ENCODE results near the gene SLC25A21.

Gene SLC25A21

GRCh38 chr14:37023875-37024565 is 148.4 kb downstream of the SLC25A21 start:
- Histone ChIP-seq H3K4me1 (ENCODE audit: control insufficient read depth, insufficient read depth, low read length, poor library complexity, severe bottlenecking) (no peaks in the 10 kb centered on the region), H3K9me3 (ENCODE audit: control insufficient read depth, low read length) (no peaks in the 10 kb centered on the region), H3K36me3 (ENCODE audit: control insufficient read depth, insufficient read depth, low read length) (no peaks in the 10 kb centered on the region), H3K4me3 (ENCODE audit: extremely low read depth, insufficient read depth, low read length, poor library complexity, severe bottlenecking) (no peak overlapping the region), H3K27ac (ENCODE audit: low read depth, low read length, severe bottlenecking) (no peak overlapping the region)
- 80 to 100% methylated on average over 2 to 3 of the region's 5 CpGs for whole genome bisulfite sequencing, 2 experiments (ENCODE audit: insufficient coverage in 2 of 2)

- H3K36me3 ChIP-seq (ENCODE audit: control insufficient read depth, insufficient read depth, low read length): no peaks in the 10 kb centered on the region
- H3K27ac ChIP-seq (ENCODE audit: low read depth, low read length, severe bottlenecking): no peak overlapping the region
- no peaks in the 10 kb centered on the region for H3K4me1 ChIP-seq (ENCODE audit: control insufficient read depth, insufficient read depth, low read length, poor library complexity, severe bottlenecking)
- H3K4me3 ChIP-seq (ENCODE audit: extremely low read depth, insufficient read depth, low read length, poor library complexity, severe bottlenecking): no peak overlapping the region
- H3K9me3 ChIP-seq (ENCODE audit: control insufficient read depth, low read length): no peaks in the 10 kb centered on the region
- no CpG with 5 or more reads among the region's 1 CpG for WGBS, 2 experiments (ENCODE audit: insufficient coverage in 2 of 2)
These were observed 151.0 kb downstream of the SLC25A21 start for GRCh38 chr14:37021390-37021789.

- H3K36me3 ChIP-seq (ENCODE audit: control insufficient read depth, insufficient read depth, low read length): no peaks in the 10 kb centered on the region
- H3K9me3 ChIP-seq (ENCODE audit: control insufficient read depth, low read length): no peaks in the 10 kb centered on the region
- 64 to 93% methylated on average over 1 of the region's 1 CpG for WGBS, 2 experiments (ENCODE audit: insufficient coverage in 2 of 2)
- H3K27ac ChIP-seq (ENCODE audit: low read depth, low read length, severe bottlenecking): no peak overlapping the region
- no peak overlapping the region for H3K4me3 ChIP-seq (ENCODE audit: extremely low read depth, insufficient read depth, low read length, poor library complexity, severe bottlenecking)
- no peaks in the 10 kb centered on the region for H3K4me1 ChIP-seq (ENCODE audit: control insufficient read depth, insufficient read depth, low read length, poor library complexity, severe bottlenecking)
These were observed 152.9 kb downstream of the SLC25A21 start for GRCh38 chr14:37019488-37019887.

GRCh38 chr14:37018571-37019240 is 153.7 kb downstream of the SLC25A21 start:
- Histone ChIP-seq H3K4me3 (ENCODE audit: extremely low read depth, insufficient read depth, low read length, poor library complexity, severe bottlenecking) (no peak overlapping the region), H3K36me3 (ENCODE audit: control insufficient read depth, insufficient read depth, low read length) (no peaks in the 10 kb centered on the region), H3K4me1 (ENCODE audit: control insufficient read depth, insufficient read depth, low read length, poor library complexity, severe bottlenecking) (no peaks in the 10 kb centered on the region), H3K9me3 (ENCODE audit: control insufficient read depth, low read length) (no peaks in the 10 kb centered on the region), H3K27ac (ENCODE audit: low read depth, low read length, severe bottlenecking) (no peak overlapping the region)
- WGBS, 2 experiments (ENCODE audit: insufficient coverage in 2 of 2): 86 to 100% methylated on average over 1 to 2 of the region's 3 CpGs

GRCh38 chr14:37013078-37013477 is 159.3 kb downstream of the SLC25A21 start:
- 76 to 83% methylated on average over 1 to 2 of the region's 4 CpGs for WGBS, 2 experiments (ENCODE audit: insufficient coverage in 2 of 2)
- no peaks in the 10 kb centered on the region for H3K9me3 ChIP-seq (ENCODE audit: control insufficient read depth, low read length)

DNA sequence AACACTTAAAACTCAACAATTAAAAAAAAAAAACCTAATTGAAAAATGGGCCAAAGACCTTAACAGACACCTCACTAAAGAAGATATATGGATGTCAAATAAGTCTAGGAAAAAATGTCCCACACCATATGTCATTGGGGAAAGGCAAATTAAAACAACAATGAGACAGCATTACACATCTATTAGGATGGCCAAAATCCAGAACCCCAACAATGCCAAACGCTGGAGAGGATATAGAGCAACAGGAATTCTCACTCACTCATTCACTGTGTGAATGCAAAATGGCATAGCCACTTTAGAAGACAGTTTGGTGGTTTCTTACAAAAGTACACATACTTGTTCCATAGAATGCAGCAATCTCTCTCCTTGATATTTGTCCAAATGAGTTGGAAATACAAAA is 173.7 kb downstream of the SLC25A21 start:
- no CpG with 5 or more reads among the region's 1 CpG for WGBS, 2 experiments (ENCODE audit: insufficient coverage in 2 of 2)
- H3K4me3 ChIP-seq (ENCODE audit: extremely low read depth, insufficient read depth, low read length, poor library complexity, severe bottlenecking): no peak overlapping the region
- H3K4me1 ChIP-seq (ENCODE audit: control insufficient read depth, insufficient read depth, low read length, poor library complexity, severe bottlenecking): no peaks in the 10 kb centered on the region
- H3K9me3 ChIP-seq (ENCODE audit: control insufficient read depth, low read length): no peaks in the 10 kb centered on the region
- no peaks in the 10 kb centered on the region for H3K36me3 ChIP-seq (ENCODE audit: control insufficient read depth, insufficient read depth, low read length)
- H3K27ac ChIP-seq (ENCODE audit: low read depth, low read length, severe bottlenecking): no peak overlapping the region

More at GRCh38 chr14:37013078-37013477, 159.3 kb downstream of the SLC25A21 start:
- Histone ChIP-seq H3K4me1 (ENCODE audit: control insufficient read depth, insufficient read depth, low read length, poor library complexity, severe bottlenecking) (no peaks in the 10 kb centered on the region), H3K36me3 (ENCODE audit: control insufficient read depth, insufficient read depth, low read length) (no peaks in the 10 kb centered on the region), H3K27ac (ENCODE audit: low read depth, low read length, severe bottlenecking) (no peak overlapping the region), H3K4me3 (ENCODE audit: extremely low read depth, insufficient read depth, low read length, poor library complexity, severe bottlenecking) (no peak overlapping the region)

- Histone ChIP-seq H3K27ac (ENCODE audit: low read depth, low read length, severe bottlenecking) (no peak overlapping the region), H3K9me3 (ENCODE audit: control insufficient read depth, low read length) (no peaks in the 10 kb centered on the region), H3K36me3 (ENCODE audit: control insufficient read depth, insufficient read depth, low read length) (no peaks in the 10 kb centered on the region), H3K4me1 (ENCODE audit: control insufficient read depth, insufficient read depth, low read length, poor library complexity, severe bottlenecking) (no peaks in the 10 kb centered on the region), H3K4me3 (ENCODE audit: extremely low read depth, insufficient read depth, low read length, poor library complexity, severe bottlenecking) (no peak overlapping the region)
- 73 to 88% methylated on average over 2 of the region's 4 CpGs for WGBS, 2 experiments (ENCODE audit: insufficient coverage in 2 of 2)
These were observed 174.6 kb downstream of the SLC25A21 start for GRCh38 chr14:36997843-36998242.

GRCh38 chr14:36996857-36997590 is 175.4 kb downstream of the SLC25A21 start:
- Histone ChIP-seq H3K9me3 (ENCODE audit: control insufficient read depth, low read length) (no peaks in the 10 kb centered on the region), H3K4me1 (ENCODE audit: control insufficient read depth, insufficient read depth, low read length, poor library complexity, severe bottlenecking) (no peaks in the 10 kb centered on the region), H3K27ac (ENCODE audit: low read depth, low read length, severe bottlenecking) (no peak overlapping the region), H3K4me3 (ENCODE audit: extremely low read depth, insufficient read depth, low read length, poor library complexity, severe bottlenecking) (no peak overlapping the region), H3K36me3 (ENCODE audit: control insufficient read depth, insufficient read depth, low read length) (no peaks in the 10 kb centered on the region)
- 67 to 95% methylated on average over 1 to 5 of the region's 5 CpGs for WGBS, 2 experiments (ENCODE audit: insufficient coverage in 2 of 2)

DNA sequence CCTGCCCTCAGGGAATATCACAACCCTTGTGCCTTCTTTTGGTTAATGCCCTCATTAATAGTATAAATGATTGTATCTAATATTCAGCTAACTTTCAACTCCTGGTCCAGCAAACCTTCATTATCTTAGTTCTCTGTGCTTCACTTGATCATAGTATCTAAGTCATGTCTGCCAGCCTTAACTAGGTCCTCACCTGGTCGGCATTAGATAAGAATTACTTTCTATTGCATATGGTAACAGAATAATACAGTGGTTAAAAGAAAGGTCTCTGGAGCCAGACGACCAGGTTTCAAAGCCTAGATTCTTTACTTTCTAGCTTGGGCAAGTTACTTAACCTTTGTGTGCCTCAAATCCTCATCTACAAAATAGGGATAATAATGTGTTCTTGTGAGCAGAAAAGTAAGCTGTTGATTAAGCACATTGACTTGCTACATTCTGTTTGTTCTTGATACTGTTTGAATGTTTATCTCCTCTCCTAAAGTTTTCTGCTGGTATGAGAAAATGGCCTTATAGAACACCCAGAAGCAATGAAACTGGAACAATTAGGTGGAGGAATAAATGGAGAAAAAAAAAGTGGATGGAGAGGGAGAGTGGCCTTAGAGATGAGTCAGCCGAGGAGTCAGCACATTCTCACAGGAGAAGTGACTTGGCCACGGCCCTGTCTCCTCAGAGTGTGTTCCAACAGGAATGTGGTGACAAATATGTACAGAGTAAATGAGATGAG is 176.1 kb downstream of the SLC25A21 start:
- 70 to 89% methylated on average over 2 to 3 of the region's 4 CpGs for WGBS, 2 experiments (ENCODE audit: insufficient coverage in 2 of 2)
- no peak overlapping the region for H3K27ac ChIP-seq (ENCODE audit: low read depth, low read length, severe bottlenecking)
- no peak overlapping the region for H3K4me3 ChIP-seq (ENCODE audit: extremely low read depth, insufficient read depth, low read length, poor library complexity, severe bottlenecking)
- no peaks in the 10 kb centered on the region for H3K4me1 ChIP-seq (ENCODE audit: control insufficient read depth, insufficient read depth, low read length, poor library complexity, severe bottlenecking)
- H3K9me3 ChIP-seq (ENCODE audit: control insufficient read depth, low read length): no peaks in the 10 kb centered on the region
- no peaks in the 10 kb centered on the region for H3K36me3 ChIP-seq (ENCODE audit: control insufficient read depth, insufficient read depth, low read length)

DNA sequence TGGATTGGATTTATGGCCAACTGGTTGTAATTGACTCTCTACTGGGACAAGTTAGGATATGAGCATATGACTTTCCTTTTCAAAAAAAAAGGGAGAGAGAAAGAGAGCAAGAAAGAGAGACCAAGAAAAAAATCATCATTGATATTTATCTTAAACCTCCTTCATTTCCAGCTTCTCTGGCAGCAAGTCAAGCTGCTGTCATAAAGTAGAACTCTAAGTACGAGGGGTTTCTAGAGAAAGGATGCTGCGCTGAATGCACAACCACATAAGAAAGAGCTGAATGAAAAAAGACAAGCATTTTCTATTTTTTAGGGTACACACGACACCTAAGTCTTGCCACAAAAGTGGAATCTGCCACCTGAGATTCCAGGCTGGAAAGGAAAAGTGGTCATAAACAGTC is 182.6 kb downstream of the SLC25A21 start:
- no peaks in the 10 kb centered on the region for H3K4me1 ChIP-seq (ENCODE audit: control insufficient read depth, insufficient read depth, low read length, poor library complexity, severe bottlenecking)
- H3K27ac ChIP-seq (ENCODE audit: low read depth, low read length, severe bottlenecking): no peak overlapping the region
- H3K4me3 ChIP-seq (ENCODE audit: extremely low read depth, insufficient read depth, low read length, poor library complexity, severe bottlenecking): no peak overlapping the region
- 81 to 92% methylated on average over 2 to 3 of the region's 3 CpGs for WGBS, 2 experiments (ENCODE audit: insufficient coverage in 2 of 2)
- H3K36me3 ChIP-seq (ENCODE audit: control insufficient read depth, insufficient read depth, low read length): no peaks in the 10 kb centered on the region
- no peaks in the 10 kb centered on the region for H3K9me3 ChIP-seq (ENCODE audit: control insufficient read depth, low read length)
